ENCODE measurements around the gene FNIP2.

- TF ChIP-seq CTCF (conservative IDR thresholded peaks at IDR 0.05; ENCODE audit: low read depth, low read length): no peak
- no peak for TF ChIP-seq EZH2 (IDR thresholded peaks at IDR 0.05; ENCODE audit: low read length, unreplicated experiment)
- no peak for TF ChIP-seq EZH2phosphoT487 (IDR thresholded peaks at IDR 0.05; ENCODE audit: borderline replicate concordance, low read length)
Observed at GRCh38 chr4:158758142-158758541, 10.7 kb upstream of the FNIP2 start.

Measured in PC-3 (cell line).